HFFc6 (cell line): ENCODE results near the gene KISS1R. TPM values are rescaled to one million over a fixed set of nuclear protein-coding genes. Genes with fewer than 3 reads are reported as not detected.

Experiments
- DNase-seq: peaks from one replicate; pipeline ENCODE4 v3.0.0-alpha.2; 2018
- H3K27ac Mint-ChIP-seq: 2 replicates; pipeline ENCODE4 v1.8.0; 2020; ENCODE audit warnings: mild to moderate bottlenecking, mixed read lengths
- H3K27me3 Mint-ChIP-seq: 2 replicates; pipeline ENCODE4 v1.8.0; 2021; ENCODE audit warnings: mild to moderate bottlenecking, moderate library complexity, mixed read lengths; ENCODE audit not compliant: insufficient read depth
- H3K36me3 Mint-ChIP-seq: 2 replicates; pipeline ENCODE4 v1.8.0; 2021; ENCODE audit warnings: low read depth, mixed read lengths
- H3K4me1 Mint-ChIP-seq: 2 replicates; pipeline ENCODE4 v1.8.0; 2020; ENCODE audit warnings: low read depth, mixed read lengths
- H3K4me3 Mint-ChIP-seq: 2 replicates; pipeline ENCODE4 v1.8.0; 2020; ENCODE audit warnings: mild to moderate bottlenecking, moderate library complexity, mixed read lengths
- H3K9me3 Mint-ChIP-seq: 2 replicates; pipeline ENCODE4 v1.8.0; 2020; ENCODE audit warnings: mild to moderate bottlenecking, mixed read lengths
- CTCF ChIP-seq: fragments of 200-600 bp; sonication (generic); IDR thresholded peaks from 2 replicates; pipeline ENCODE4 v1.5.0; 2021; ENCODE audit warnings: antibody characterized with exemption, mild to moderate bottlenecking
- total RNA-seq, 6 experiments: library from RNA; stranded (reverse); fragmentation: NEBNext Ultra II Directional; extraction: Animal tissue kit (Norgen Biotek cat#: 25700); gene quantifications; 2 replicates in 1 of 6; 3 replicates in 5 of 6; pipeline ENCODE4 v1.2.3, GENCODE V29; 2021

Gene KISS1R
- total RNA-seq, 6 experiments from 2014 or later: not detected

- Mint-ChIP-seq H3K9me3 (no peaks in the 10 kb centered on the region), H3K36me3 (no peaks in the 10 kb centered on the region; the same call in 1 of the 2 replicates), H3K27ac (peak overlapping the region; percentile 83), H3K4me1 (no peaks in the 10 kb centered on the region), H3K27me3 (peaks cover 7% of the 10 kb centered on the region), H3K4me3 (peak overlapping the region; percentile 92)
- DNase-seq: no peak
- TF ChIP-seq CTCF: no peak
Observed at GRCh38 chr19:892243-892893, 24.8 kb upstream of the KISS1R start.

GRCh38 chr19:892894-893689 is 24.0 kb upstream of the KISS1R start, which contains the start of the genes MED16 and RNU6-9:
MED16 (minus strand) TSS chr19:893187; CDS start chr19:891131, 2,056 bp downstream.
RNU6-9 (plus strand) TSS chr19:893484.
- H3K4me3 Mint-ChIP-seq: peak within 1 kb of the TSS; percentile 92

GRCh38 chr19:896434-896833 is 20.7 kb upstream of the KISS1R start:
- Mint-ChIP-seq H3K4me3 (no peak overlapping the region), H3K36me3 (no peaks in the 10 kb centered on the region), H3K9me3 (no peaks in the 10 kb centered on the region), H3K4me1 (no peaks in the 10 kb centered on the region), H3K27me3 (peaks cover 7% of the 10 kb centered on the region), H3K27ac (no peak overlapping the region)
- DNase-seq: no peak
- no peak for TF ChIP-seq CTCF

More at GRCh38 chr19:892894-893689, 24.0 kb upstream of the KISS1R start, which contains the start of the genes MED16 and RNU6-9:
- H3K4me1 Mint-ChIP-seq: no peaks in the 10 kb centered on the region
- H3K36me3 Mint-ChIP-seq: no peaks in the 10 kb centered on the region
- TF ChIP-seq CTCF: no peak
- H3K27ac Mint-ChIP-seq: peak within 1 kb of the TSS; percentile 99
- no peaks in the 10 kb centered on the region for H3K9me3 Mint-ChIP-seq
- peaks cover 7% of the 10 kb centered on the region for H3K27me3 Mint-ChIP-seq
- peak; percentile 84 for DNase-seq

GRCh38 chr19:896999-897398 is 20.1 kb upstream of the KISS1R start:
- Mint-ChIP-seq H3K4me3 (no peak overlapping the region), H3K36me3 (no peaks in the 10 kb centered on the region)
- TF ChIP-seq CTCF: no peak

GRCh38 chr19:897442-898039 is 19.6 kb upstream of the KISS1R start:
- Mint-ChIP-seq H3K27me3 (peaks cover 7% of the 10 kb centered on the region), H3K4me3 (no peak overlapping the region), H3K27ac (no peak overlapping the region), H3K36me3 (no peaks in the 10 kb centered on the region), H3K4me1 (no peaks in the 10 kb centered on the region), H3K9me3 (no peaks in the 10 kb centered on the region)
- TF ChIP-seq CTCF: peak; percentile 49
- DNase-seq: no peak

More at GRCh38 chr19:896999-897398, 20.1 kb upstream of the KISS1R start:
- Mint-ChIP-seq H3K27ac (no peak overlapping the region), H3K27me3 (peaks cover 7% of the 10 kb centered on the region), H3K9me3 (no peaks in the 10 kb centered on the region), H3K4me1 (no peaks in the 10 kb centered on the region)
- DNase-seq: no peak
